Ishikawa (cell line): ENCODE results near the gene C14orf180.

Experiments used
- CEBPB ChIP-seq: IDR thresholded peaks from 2 replicates; pipeline ENCODE4 v1.6.1; 2012
- NFIC ChIP-seq: IDR thresholded peaks from 2 replicates; pipeline ENCODE4 v1.6.1; 2012
- TAF1 ChIP-seq: IDR thresholded peaks from 2 replicates; pipeline ENCODE4 v1.6.1; 2012; ENCODE audit warnings: low read depth, mild to moderate bottlenecking

DNA sequence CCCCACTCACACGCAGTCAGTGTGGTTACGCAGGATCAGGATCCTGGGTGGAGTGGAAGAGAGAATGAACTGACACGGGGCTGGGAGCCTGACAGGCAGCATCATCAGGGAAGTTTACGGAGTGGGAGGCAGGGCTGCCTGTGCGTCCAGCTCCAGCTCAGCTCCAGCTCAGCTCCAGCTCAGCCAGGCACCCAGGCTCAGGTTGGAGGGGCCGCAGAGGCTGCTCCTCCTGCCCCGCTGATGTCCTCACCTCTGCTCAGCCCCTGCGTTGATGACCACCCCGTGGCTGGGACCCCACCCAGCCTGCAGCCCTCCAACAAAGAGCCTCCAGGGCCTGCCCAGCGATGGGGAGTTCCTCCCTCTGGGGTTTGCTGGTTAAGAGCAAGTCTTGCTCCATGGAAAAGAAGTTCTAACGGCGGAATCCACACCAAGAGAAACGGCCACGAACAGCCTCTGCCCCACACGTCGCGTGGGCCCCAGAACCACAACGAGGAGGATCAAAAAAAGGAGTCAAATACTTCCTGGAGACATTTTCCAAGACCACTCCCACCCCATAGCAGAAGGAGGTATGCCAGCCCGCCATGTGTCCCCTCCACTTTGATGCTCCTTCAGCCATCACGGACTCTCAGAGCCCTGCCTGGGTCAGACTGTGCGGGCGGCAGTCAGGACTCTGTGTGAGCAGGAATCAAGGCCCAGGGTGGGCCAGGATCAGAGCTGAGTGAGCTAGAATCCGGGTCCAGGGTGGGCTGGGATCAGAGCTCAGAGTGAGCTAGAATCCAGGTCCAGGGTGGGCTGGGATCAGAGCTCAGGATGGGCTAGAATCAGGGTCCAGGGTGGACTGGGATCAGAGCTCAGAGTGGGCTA, 17.7 kb upstream of the C14orf180 start:
- TF ChIP-seq TAF1 (no peak), NFIC (no peak), CEBPB (no peak)
